OCI-LY1 (cell line): ENCODE results near the gene GALP.

Experiments used
- CTCF ChIP-seq: fragments of 200-600 bp; sonication (generic), shearing (Covaris generic); IDR thresholded peaks from 2 replicates; pipeline ENCODE4 v1.5.1; 2017; ENCODE audit warnings: mild to moderate bottlenecking, antibody characterized with exemption, low read length, moderate library complexity, mixed read lengths
- EZH2 ChIP-seq: fragments of 200-600 bp; sonication (generic), shearing (Covaris generic); IDR thresholded peaks from 2 replicates; pipeline ENCODE4 v1.8.0; 2017; ENCODE audit warnings: borderline replicate concordance, mixed run types, mild to moderate bottlenecking, antibody characterized with exemption, low read length, moderate library complexity, mixed read lengths

DNA sequence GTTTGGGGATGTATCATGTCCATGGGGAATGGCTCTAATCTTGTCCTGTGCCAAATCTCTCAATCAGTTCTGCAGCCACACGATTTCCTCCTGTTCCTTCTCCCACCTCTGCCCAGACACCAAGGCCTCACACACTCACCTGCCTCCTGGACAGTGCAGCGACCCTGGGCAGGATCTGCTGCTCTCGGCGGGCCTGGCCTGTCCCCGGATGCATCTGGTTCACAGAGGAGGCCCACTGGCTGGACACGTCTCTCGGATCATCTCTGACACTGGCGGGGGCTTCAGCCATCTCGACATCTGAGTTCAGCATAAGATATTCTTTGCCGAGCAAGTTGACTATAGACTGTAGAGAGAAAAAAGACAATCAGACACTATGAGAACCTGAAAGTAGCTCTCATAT lies 15.9 kb downstream of the GALP start:
- TF ChIP-seq CTCF, result no peak
- TF ChIP-seq EZH2, result no peak
